ENCODE results near the gene MEF2A. TPM values are rescaled to one million over a fixed set of nuclear protein-coding genes. Genes with fewer than 3 reads are reported as not detected.

The MEF2A gene
- polyA plus RNA-seq, 3 donors: 20.3 to 61.8 (median 33.5) TPM

DNA sequence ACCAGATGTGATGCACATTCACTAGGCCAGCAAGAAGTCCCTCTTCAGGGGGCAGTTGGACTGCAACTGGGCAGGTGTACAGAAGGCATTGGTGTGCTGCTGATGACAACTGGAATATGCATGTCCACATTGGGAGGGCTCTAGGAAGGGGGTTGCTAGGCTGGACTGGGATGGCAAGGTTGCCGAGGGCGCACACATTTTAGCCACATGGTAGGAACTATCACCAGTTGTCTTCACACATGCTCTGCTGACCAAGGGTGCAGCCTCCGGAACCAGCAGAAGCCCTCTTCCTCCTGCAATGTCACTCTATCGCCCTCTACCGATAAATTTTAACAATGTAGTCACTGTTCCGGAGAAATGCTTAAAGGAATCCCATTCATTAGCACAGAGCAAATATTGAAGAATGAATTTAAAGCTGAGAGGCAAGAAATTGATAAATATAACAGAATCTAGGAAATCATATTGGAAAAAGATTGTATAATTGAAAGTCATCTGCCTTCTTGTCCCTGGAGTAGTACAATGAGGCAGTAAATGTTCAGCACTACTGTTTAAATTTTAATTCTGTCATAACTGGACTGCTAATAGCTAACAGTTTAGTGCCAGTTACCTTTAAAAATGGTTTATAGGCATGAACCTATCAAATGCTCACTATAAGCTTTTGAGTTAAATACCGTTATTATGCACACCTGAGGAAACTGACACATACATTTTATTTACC lies 190.1 kb downstream of the MEF2A start:
- Histone ChIP-seq H3K27ac (ENCODE audit: low read depth in 1 of 2, low read length in 2 of 2) (no peak overlapping the region), H3K4me2 (replicated peaks; ENCODE audit: extremely low read depth, low read length, poor library complexity, severe bottlenecking) (no peak overlapping the region), H3K36me3 (replicated peaks in 1 of 2; ENCODE audit: control insufficient read depth in 1 of 2, insufficient read depth in 2 of 2, low read length in 2 of 2) (no peaks in the 10 kb centered on the region), H3K79me2 (ENCODE audit: insufficient read depth, low read length) (no peaks in the 10 kb centered on the region), H3K4me3 (replicated peaks in 1 of 3; ENCODE audit: low read depth in 2 of 3, low read length in 3 of 3) (no peak overlapping the region), H3K27me3 (ENCODE audit: control insufficient read depth in 2 of 2, insufficient read depth in 2 of 2, low read length in 2 of 2) (no peaks in the 10 kb centered on the region), H4K20me1 (ENCODE audit: insufficient read depth, low read length) (no peaks in the 10 kb centered on the region), H3K4me1 (ENCODE audit: control insufficient read depth in 1 of 2, insufficient read depth in 2 of 2, low read length in 2 of 2) (no peaks in the 10 kb centered on the region), H3K9me3 (replicated peaks in 1 of 2; ENCODE audit: control insufficient read depth in 1 of 2, insufficient read depth in 1 of 2, low read length in 2 of 2) (no peaks in the 10 kb centered on the region), H2AFZ (ENCODE audit: insufficient read depth, low read depth, low read length, poor library complexity, severe bottlenecking) (no peak overlapping the region), H3K9ac (ENCODE audit: insufficient read depth, low read length, poor library complexity, severe bottlenecking) (no peak overlapping the region)
- Mint-ChIP-seq H3K36me3 (no peaks in the 10 kb centered on the region), H3K4me1 (peaks cover 4% of the 10 kb centered on the region), H3K9me3 (no peaks in the 10 kb centered on the region), H3K27me3 (ENCODE audit: low read depth in 3 of 3) (peaks cover 0 to 2% (median 1%) of the 10 kb centered on the region in 3 donors), H3K27ac (no peak overlapping the region), H3K4me3 (no peak overlapping the region)
- intact Hi-C loops (cut with micrococcal nuclease): loop anchor here (5.0 kb wide), 2 partner anchors 474 to 484 kb away; no protein-coding TSS in a partner anchor
- TF ChIP-seq, protein P1, sequence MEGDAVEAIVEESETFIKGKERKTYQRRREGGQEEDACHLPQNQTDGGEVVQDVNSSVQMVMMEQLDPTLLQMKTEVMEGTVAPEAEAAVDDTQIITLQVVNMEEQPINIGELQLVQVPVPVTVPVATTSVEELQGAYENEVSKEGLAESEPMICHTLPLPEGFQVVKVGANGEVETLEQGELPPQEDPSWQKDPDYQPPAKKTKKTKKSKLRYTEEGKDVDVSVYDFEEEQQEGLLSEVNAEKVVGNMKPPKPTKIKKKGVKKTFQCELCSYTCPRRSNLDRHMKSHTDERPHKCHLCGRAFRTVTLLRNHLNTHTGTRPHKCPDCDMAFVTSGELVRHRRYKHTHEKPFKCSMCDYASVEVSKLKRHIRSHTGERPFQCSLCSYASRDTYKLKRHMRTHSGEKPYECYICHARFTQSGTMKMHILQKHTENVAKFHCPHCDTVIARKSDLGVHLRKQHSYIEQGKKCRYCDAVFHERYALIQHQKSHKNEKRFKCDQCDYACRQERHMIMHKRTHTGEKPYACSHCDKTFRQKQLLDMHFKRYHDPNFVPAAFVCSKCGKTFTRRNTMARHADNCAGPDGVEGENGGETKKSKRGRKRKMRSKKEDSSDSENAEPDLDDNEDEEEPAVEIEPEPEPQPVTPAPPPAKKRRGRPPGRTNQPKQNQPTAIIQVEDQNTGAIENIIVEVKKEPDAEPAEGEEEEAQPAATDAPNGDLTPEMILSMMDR (IDR thresholded peaks at IDR 0.05): peak; percentile 89
- WGBS (ENCODE audit: insufficient coverage): 13% methylated on average over 3 of the region's 7 CpGs
- peak; percentile 48 to 58 (median 56) for DNase-seq

DNA sequence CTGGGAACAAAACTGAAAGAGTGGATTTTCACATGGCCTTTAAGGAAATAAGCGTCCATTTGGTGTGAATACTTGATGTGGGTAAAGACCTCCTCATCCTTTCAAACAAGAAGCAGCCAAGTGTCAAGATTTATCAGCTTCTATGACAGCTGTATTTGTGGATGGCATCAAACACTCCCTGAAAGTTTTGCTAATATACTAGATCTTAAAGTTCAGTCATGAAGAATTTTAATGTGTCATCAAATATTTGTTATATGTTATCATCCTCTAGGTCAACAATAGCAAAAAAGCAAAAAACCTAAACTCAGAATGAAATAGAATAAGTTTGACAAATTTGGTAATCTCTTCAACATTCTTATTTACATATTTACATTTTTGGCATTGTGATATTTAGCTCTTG lies 196.5 kb downstream of the MEF2A start:
- H3K9me3 Mint-ChIP-seq: no peaks in the 10 kb centered on the region
- no peaks in the 10 kb centered on the region for H3K36me3 ChIP-seq (replicated peaks in 1 of 2; ENCODE audit: control insufficient read depth in 1 of 2, insufficient read depth in 2 of 2, low read length in 2 of 2)
- H3K4me3 ChIP-seq (replicated peaks in 1 of 3; ENCODE audit: low read depth in 2 of 3, low read length in 3 of 3): no peak overlapping the region
- intact Hi-C loops (cut with micrococcal nuclease): no loop called here
- DNase-seq: no peak
- H3K27ac ChIP-seq (ENCODE audit: low read depth in 1 of 2, low read length in 2 of 2): no peak overlapping the region
- H3K36me3 Mint-ChIP-seq: no peaks in the 10 kb centered on the region
- H3K9ac ChIP-seq (ENCODE audit: insufficient read depth, low read length, poor library complexity, severe bottlenecking): no peak overlapping the region
- H3K27me3 Mint-ChIP-seq (ENCODE audit: low read depth in 3 of 3): peaks cover 0 to 2% (median 0%) of the 10 kb centered on the region in 3 donors
- H4K20me1 ChIP-seq (ENCODE audit: insufficient read depth, low read length): no peaks in the 10 kb centered on the region
- WGBS (ENCODE audit: insufficient coverage): no CpG with 5 or more reads among the region's 1 CpG
- TF ChIP-seq, protein P1 (IDR thresholded peaks at IDR 0.05): no peak
- H3K4me3 Mint-ChIP-seq: no peak overlapping the region
- no peak overlapping the region for H3K4me2 ChIP-seq (replicated peaks; ENCODE audit: extremely low read depth, low read length, poor library complexity, severe bottlenecking)
- H2AFZ ChIP-seq (ENCODE audit: insufficient read depth, low read depth, low read length, poor library complexity, severe bottlenecking): no peak overlapping the region
- H3K4me1 ChIP-seq (ENCODE audit: control insufficient read depth in 1 of 2, insufficient read depth in 2 of 2, low read length in 2 of 2): no peaks in the 10 kb centered on the region
- H3K27ac Mint-ChIP-seq: no peak overlapping the region
- no peaks in the 10 kb centered on the region for H3K79me2 ChIP-seq (ENCODE audit: insufficient read depth, low read length)
- no peaks in the 10 kb centered on the region for H3K27me3 ChIP-seq (ENCODE audit: control insufficient read depth in 2 of 2, insufficient read depth in 2 of 2, low read length in 2 of 2)
- H3K9me3 ChIP-seq (replicated peaks in 1 of 2; ENCODE audit: control insufficient read depth in 1 of 2, insufficient read depth in 1 of 2, low read length in 2 of 2): no peaks in the 10 kb centered on the region
- no peaks in the 10 kb centered on the region for H3K4me1 Mint-ChIP-seq
